ENCODE results near the gene NR2C2. TPM values are rescaled to one million over a fixed set of nuclear protein-coding genes. Genes with fewer than 3 reads are reported as not detected.
"Not testable (repeated sequence)": the region's sequence is repeated elsewhere in the genome, so short reads cannot be mapped to it uniquely, and the experiment has no call there.

NR2C2 gene
- total RNA-seq, 1 experiment from 2014 or later, result 50.8 TPM

DNA sequence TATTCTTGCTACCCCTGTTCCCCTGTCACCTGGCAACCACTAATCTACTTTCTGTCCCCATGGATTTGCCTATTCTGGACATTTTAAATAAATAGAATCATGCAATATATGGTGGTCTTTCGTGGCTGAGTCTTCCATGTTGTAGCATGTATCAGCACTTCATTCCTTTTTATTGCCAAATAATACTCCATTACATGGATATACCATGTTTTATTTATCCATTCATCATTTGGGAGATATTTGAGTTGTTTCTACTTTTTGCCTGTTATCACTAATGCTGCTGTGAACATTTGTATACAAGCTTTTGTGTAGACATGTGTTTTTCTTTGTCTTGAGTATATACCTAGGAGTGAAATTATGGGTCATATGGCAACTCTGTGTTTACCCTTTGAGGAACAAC is 50.6 kb downstream of the NR2C2 start:
- Mint-ChIP-seq H3K4me1 (peaks cover 9% of the 10 kb centered on the region), H3K27ac (no peak overlapping the region), H3K4me3 (no peak overlapping the region), H3K9me3 (peaks cover 18% of the 10 kb centered on the region), H3K36me3 (peaks cover 18% of the 10 kb centered on the region), H3K27me3 (ENCODE audit: low read depth) (peaks cover 6% of the 10 kb centered on the region)
- no peak for DNase-seq (ENCODE audit: low spot score)
- no peak for ATAC-seq
- no peak for TF ChIP-seq TEAD1 (CRISPR knock-in tag; IDR thresholded peaks at IDR 0.05)
- TF ChIP-seq ZNF263 (CRISPR knock-in tag; IDR thresholded peaks at IDR 0.05; ENCODE audit: low read depth), result no peak
- no peak for TF ChIP-seq CREM (CRISPR knock-in tag; IDR thresholded peaks at IDR 0.05)
- TF ChIP-seq, protein P1, sequence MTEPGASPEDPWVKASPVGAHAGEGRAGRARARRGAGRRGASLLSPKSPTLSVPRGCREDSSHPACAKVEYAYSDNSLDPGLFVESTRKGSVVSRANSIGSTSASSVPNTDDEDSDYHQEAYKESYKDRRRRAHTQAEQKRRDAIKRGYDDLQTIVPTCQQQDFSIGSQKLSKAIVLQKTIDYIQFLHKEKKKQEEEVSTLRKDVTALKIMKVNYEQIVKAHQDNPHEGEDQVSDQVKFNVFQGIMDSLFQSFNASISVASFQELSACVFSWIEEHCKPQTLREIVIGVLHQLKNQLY (CRISPR knock-in tag; IDR thresholded peaks at IDR 0.05), result no peak
- TF ChIP-seq SMAD4 (CRISPR knock-in tag; IDR thresholded peaks at IDR 0.05), result no peak
- TF ChIP-seq NFATC4 (CRISPR knock-in tag; IDR thresholded peaks at IDR 0.05), result no peak
- ChIA-PET CTCF (no interaction called here), POLR2A (no interaction called here)

- ATAC-seq; H3K4me3 Mint-ChIP-seq; H3K27ac Mint-ChIP-seq; CTCF ChIA-PET; POLR2A ChIA-PET; H3K27me3 Mint-ChIP-seq (ENCODE audit: low read depth); DNase-seq (ENCODE audit: low spot score): not testable (repeated sequence)
- H3K36me3 Mint-ChIP-seq, result peaks cover 24% of the 10 kb centered on the region
- peaks cover 18% of the 10 kb centered on the region for H3K9me3 Mint-ChIP-seq
- peaks cover 12% of the 10 kb centered on the region for H3K4me1 Mint-ChIP-seq
These were observed 51.8 kb downstream of the NR2C2 start for GRCh38 chr3:14999182-14999581.

DNA sequence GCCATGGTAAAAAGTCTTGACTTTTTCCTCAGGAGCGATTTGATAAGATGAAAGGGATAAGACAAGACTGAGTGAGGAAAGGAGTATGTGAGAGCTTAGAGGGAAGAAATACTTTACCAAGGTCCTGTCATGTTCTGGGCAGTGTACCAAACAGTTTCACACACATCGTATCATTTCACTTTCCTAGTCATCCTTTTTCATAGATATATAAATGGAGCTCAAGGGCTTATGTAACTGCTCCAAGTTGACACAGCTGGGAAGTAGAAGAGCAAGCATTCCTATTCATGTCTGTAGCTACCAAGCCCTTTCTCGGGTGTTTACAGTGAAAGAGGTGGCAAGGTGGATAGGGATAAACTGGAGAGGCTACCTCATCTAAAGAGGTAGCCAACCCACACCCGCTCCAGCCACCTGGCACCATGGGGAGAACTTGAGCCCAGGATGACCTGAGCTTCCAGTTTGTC is 60.3 kb downstream of the NR2C2 start:
- POLR2A ChIA-PET, result interaction anchor here (0.6 kb wide), 1 partner anchor 78 kb away, joined by 4 read pairs; no protein-coding TSS in a partner anchor
- Mint-ChIP-seq H3K9me3 (no peaks in the 10 kb centered on the region), H3K4me3 (no peak overlapping the region), H3K27me3 (ENCODE audit: low read depth) (no peaks in the 10 kb centered on the region), H3K4me1 (peaks cover 4% of the 10 kb centered on the region), H3K36me3 (peaks cover 31% of the 10 kb centered on the region), H3K27ac (no peak overlapping the region)
- DNase-seq (ENCODE audit: low spot score) (no peak), ATAC-seq (no peak)
- CTCF ChIA-PET, result no interaction called here
- TF ChIP-seq ZNF281 (CRISPR knock-in tag; IDR thresholded peaks at IDR 0.05) (no peak), ZNF219 (CRISPR knock-in tag; IDR thresholded peaks at IDR 0.05; ENCODE audit: borderline replicate concordance) (no peak), ZNF396 (CRISPR knock-in tag; IDR thresholded peaks at IDR 0.05; ENCODE audit: borderline replicate concordance) (no peak), ATF6 (CRISPR knock-in tag; IDR thresholded peaks at IDR 0.05) (no peak), RELA (CRISPR knock-in tag; IDR thresholded peaks at IDR 0.05; ENCODE audit: borderline replicate concordance) (no peak), TCF7 (CRISPR knock-in tag; IDR thresholded peaks at IDR 0.05; ENCODE audit: low read depth) (no peak), NFYB (CRISPR knock-in tag; conservative IDR thresholded peaks at IDR 0.05; ENCODE audit: low read depth) (no peak)
- TF ChIP-seq, protein P2, sequence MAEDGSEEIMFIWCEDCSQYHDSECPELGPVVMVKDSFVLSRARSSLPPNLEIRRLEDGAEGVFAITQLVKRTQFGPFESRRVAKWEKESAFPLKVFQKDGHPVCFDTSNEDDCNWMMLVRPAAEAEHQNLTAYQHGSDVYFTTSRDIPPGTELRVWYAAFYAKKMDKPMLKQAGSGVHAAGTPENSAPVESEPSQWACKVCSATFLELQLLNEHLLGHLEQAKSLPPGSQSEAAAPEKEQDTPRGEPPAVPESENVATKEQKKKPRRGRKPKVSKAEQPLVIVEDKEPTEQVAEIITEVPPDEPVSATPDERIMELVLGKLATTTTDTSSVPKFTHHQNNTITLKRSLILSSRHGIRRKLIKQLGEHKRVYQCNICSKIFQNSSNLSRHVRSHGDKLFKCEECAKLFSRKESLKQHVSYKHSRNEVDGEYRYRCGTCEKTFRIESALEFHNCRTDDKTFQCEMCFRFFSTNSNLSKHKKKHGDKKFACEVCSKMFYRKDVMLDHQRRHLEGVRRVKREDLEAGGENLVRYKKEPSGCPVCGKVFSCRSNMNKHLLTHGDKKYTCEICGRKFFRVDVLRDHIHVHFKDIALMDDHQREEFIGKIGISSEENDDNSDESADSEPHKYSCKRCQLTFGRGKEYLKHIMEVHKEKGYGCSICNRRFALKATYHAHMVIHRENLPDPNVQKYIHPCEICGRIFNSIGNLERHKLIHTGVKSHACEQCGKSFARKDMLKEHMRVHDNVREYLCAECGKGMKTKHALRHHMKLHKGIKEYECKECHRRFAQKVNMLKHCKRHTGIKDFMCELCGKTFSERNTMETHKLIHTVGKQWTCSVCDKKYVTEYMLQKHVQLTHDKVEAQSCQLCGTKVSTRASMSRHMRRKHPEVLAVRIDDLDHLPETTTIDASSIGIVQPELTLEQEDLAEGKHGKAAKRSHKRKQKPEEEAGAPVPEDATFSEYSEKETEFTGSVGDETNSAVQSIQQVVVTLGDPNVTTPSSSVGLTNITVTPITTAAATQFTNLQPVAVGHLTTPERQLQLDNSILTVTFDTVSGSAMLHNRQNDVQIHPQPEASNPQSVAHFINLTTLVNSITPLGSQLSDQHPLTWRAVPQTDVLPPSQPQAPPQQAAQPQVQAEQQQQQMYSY (CRISPR knock-in tag; IDR thresholded peaks at IDR 0.05), result no peak
- TF ChIP-seq, protein P3, sequence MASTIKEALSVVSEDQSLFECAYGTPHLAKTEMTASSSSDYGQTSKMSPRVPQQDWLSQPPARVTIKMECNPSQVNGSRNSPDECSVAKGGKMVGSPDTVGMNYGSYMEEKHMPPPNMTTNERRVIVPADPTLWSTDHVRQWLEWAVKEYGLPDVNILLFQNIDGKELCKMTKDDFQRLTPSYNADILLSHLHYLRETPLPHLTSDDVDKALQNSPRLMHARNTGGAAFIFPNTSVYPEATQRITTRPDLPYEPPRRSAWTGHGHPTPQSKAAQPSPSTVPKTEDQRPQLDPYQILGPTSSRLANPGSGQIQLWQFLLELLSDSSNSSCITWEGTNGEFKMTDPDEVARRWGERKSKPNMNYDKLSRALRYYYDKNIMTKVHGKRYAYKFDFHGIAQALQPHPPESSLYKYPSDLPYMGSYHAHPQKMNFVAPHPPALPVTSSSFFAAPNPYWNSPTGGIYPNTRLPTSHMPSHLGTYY (CRISPR knock-in tag; IDR thresholded peaks at IDR 0.05), result no peak
- TF ChIP-seq, protein P4, sequence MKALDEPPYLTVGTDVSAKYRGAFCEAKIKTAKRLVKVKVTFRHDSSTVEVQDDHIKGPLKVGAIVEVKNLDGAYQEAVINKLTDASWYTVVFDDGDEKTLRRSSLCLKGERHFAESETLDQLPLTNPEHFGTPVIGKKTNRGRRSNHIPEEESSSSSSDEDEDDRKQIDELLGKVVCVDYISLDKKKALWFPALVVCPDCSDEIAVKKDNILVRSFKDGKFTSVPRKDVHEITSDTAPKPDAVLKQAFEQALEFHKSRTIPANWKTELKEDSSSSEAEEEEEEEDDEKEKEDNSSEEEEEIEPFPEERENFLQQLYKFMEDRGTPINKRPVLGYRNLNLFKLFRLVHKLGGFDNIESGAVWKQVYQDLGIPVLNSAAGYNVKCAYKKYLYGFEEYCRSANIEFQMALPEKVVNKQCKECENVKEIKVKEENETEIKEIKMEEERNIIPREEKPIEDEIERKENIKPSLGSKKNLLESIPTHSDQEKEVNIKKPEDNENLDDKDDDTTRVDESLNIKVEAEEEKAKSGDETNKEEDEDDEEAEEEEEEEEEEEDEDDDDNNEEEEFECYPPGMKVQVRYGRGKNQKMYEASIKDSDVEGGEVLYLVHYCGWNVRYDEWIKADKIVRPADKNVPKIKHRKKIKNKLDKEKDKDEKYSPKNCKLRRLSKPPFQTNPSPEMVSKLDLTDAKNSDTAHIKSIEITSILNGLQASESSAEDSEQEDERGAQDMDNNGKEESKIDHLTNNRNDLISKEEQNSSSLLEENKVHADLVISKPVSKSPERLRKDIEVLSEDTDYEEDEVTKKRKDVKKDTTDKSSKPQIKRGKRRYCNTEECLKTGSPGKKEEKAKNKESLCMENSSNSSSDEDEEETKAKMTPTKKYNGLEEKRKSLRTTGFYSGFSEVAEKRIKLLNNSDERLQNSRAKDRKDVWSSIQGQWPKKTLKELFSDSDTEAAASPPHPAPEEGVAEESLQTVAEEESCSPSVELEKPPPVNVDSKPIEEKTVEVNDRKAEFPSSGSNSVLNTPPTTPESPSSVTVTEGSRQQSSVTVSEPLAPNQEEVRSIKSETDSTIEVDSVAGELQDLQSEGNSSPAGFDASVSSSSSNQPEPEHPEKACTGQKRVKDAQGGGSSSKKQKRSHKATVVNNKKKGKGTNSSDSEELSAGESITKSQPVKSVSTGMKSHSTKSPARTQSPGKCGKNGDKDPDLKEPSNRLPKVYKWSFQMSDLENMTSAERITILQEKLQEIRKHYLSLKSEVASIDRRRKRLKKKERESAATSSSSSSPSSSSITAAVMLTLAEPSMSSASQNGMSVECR (CRISPR knock-in tag; IDR thresholded peaks at IDR 0.05; ENCODE audit: borderline replicate concordance), result no peak
